GM13977 (cell line): ENCODE measurements around the gene LRRC28.

Experiments
- DNase-seq: peaks from one replicate; pipeline ENCODE4 v3.0.0; 2012; ENCODE audit warnings: low spot score
- CTCF ChIP-seq: IDR thresholded peaks from 2 replicates; pipeline ENCODE4 v1.5.1; 2012; ENCODE audit warnings: mild to moderate bottlenecking, control low read depth; ENCODE audit not compliant: insufficient read depth; ENCODE audit errors: extremely low read depth, missing control alignments
- in situ Hi-C: fragments of 300-500 bp; cut with MboI; formaldehyde crosslinking; loops from one replicate; pipeline ENCODE4 v1.12.0; 2022; ENCODE audit warnings: low sequenced_read_pairs, low pct_unique_long_range_greater_than_20kb, mixed read lengths, inconsistent platforms; ENCODE audit not compliant: unreplicated experiment

Gene LRRC28

GRCh38 chr15:99212406-99212805 lies 38.9 kb upstream of the LRRC28 start:
- no peak for TF ChIP-seq CTCF
- in situ Hi-C loops, result loop anchor here (10.0 kb wide), 1 partner anchor 108 kb away; the partner anchor contains the start of gene SYNM
- no peak for DNase-seq

GRCh38 chr15:99213187-99213811 lies 38.0 kb upstream of the LRRC28 start:
- peak; percentile 82 for TF ChIP-seq CTCF
- DNase-seq, result peak; percentile 66
- in situ Hi-C loops, result loop anchor here (10.0 kb wide), 1 partner anchor 108 kb away; the partner anchor contains the start of gene SYNM

GRCh38 chr15:99224372-99225214 lies 26.7 kb upstream of the LRRC28 start:
- in situ Hi-C loops, result no loop called here
- no peak for TF ChIP-seq CTCF
- no peak for DNase-seq

- DNase-seq, result no peak
- in situ Hi-C loops, result no loop called here
- no peak for TF ChIP-seq CTCF
Measured at GRCh38 chr15:99226802-99227201, 24.5 kb upstream of the LRRC28 start.

GRCh38 chr15:99228120-99228770 lies 23.0 kb upstream of the LRRC28 start:
- in situ Hi-C loops, result no loop called here
- DNase-seq, result no peak
- TF ChIP-seq CTCF, result no peak

- in situ Hi-C loops, result no loop called here
- no peak for DNase-seq
- TF ChIP-seq CTCF, result no peak
Measured at GRCh38 chr15:99230867-99231266, 20.4 kb upstream of the LRRC28 start.
